Raji (cell line): ENCODE results near the gene STAU1.

ENCODE experiments used
- POLR2A ChIP-seq: IDR thresholded peaks from 2 replicates; pipeline ENCODE4 v1.6.1; 2011; ENCODE audit warnings: low read depth, low read length, control low read depth; ENCODE audit not compliant: insufficient read depth

The STAU1 gene

DNA sequence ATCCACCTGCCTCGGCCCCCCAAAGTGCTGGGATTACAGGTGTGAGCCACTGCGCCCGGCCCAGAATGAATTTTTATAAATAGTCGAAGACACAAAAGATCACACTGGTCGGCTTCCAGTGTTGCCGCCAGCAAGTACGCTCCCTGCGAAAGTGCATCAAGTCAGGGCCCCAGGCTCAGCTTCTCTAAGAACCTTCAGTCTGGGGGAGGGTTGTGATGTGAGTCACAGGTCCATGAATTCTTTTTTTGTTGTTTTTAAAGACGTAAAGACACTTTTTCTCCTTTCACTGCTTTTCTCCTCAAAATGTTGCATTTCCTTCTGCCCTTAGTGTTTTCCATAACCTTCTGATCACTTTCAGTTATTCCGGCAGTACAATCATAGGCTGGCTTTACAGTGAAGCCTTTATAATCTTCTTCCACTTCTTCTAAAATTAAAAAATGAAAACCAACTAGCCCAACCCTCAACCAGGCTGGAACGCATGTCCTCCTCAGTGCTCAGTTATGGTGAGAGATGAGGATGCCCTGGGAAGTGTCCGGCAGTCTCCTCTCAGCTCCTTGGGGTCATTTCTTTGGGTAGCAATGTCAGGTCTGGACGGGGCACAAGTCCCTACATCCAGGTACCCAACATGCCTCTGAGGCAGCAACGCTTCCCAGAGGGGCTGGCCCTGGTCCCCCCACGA is 75.4 kb downstream of the STAU1 start:
- TF ChIP-seq POLR2A: no peak

- TF ChIP-seq POLR2A: no peak
Measured at GRCh38 chr20:49110767-49111694, 77.1 kb downstream of the STAU1 start.

- TF ChIP-seq POLR2A: no peak
Measured at GRCh38 chr20:49106328-49106727, 81.8 kb downstream of the STAU1 start.

DNA sequence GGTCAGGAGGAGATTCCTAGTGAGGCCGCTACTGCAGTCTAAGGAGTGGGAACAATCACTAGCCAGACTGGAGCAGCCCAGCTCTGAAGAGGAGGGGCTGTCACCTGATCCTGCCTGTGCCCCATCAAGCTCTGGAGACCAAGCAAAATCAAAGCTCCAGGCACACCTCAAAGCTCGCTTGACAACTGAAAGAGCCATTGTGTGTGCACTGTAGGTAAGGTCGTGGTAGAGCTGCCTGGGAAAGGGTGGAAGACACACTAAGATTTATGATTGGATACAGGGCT is 83.8 kb downstream of the STAU1 start:
- TF ChIP-seq POLR2A: no peak

DNA sequence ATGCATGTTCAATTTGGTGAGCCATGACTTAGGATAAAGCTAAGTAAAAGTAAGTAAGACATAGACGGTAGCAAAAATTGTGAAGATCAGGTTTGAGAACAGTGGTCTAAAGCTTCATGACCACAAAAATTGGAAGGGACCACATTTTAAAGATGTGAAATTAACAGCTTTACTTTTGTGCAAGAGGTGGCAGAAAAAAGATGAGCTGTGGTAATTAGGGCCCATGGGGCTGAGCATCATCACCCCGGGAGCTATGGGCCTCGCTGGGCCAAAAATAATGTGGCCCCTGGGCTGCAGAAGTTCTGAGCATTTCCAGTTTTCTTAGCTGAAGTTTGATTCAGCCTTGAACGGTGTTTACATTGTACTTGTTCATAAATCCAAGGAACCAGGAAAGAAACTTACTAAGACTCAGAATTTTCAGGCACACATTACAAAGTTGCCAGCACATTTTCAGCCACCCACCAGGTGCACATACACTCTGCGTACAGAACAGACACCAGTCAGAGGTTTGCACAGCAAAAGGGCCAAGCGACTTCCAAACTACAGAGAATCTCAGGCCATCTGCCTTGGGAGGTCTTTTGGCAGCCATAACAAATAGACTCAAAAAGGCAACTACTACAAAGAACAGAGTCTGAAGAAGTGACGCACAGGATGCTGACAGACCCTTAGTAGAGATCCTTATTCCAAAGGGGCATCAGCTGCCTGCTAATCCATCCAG is 84.3 kb downstream of the STAU1 start:
- TF ChIP-seq POLR2A: no peak

- no peak for TF ChIP-seq POLR2A
Measured at GRCh38 chr20:49103019-49103418, 85.1 kb downstream of the STAU1 start.

DNA sequence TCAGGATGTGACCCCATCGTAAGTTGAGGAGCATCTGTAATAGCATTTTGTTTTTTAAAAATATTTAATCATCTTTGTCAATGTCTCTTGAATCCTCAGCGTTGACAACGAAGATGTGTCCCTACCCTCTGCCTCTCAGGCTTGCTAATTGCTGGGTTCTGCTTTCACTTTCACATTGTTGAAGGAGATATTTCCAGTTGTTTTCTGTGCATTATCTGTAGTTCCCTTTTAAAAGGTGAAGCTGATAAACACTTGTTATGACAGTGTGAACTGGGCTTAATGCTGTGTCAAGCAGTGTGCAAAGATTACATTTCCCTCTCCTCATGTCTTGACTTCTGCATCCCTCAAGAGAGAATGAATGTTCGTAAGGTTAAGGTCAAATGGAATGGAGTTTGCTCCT is 87.2 kb downstream of the STAU1 start:
- no peak for TF ChIP-seq POLR2A

GRCh38 chr20:49099011-49099410 is 89.1 kb downstream of the STAU1 start:
- no peak for TF ChIP-seq POLR2A

DNA sequence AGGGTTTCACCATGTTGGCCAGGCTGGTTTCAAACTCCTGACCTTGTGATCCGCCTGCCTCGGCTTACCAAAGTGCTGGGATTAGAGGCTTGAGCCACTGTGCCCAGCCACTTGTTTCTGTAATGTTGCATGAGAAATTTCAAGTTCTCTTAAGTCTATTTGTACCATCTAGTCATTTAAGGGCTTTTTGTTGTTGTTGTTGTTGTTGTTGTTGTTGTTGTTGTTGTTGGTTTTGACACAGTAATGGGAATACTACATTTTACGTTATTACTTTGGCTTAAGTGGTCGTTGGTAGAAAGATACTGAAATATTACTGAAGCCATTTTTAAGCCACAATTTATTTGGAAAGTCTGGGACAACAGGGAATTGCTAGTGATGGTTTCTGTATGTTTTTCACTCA is 90.0 kb downstream of the STAU1 start:
- no peak for TF ChIP-seq POLR2A

DNA sequence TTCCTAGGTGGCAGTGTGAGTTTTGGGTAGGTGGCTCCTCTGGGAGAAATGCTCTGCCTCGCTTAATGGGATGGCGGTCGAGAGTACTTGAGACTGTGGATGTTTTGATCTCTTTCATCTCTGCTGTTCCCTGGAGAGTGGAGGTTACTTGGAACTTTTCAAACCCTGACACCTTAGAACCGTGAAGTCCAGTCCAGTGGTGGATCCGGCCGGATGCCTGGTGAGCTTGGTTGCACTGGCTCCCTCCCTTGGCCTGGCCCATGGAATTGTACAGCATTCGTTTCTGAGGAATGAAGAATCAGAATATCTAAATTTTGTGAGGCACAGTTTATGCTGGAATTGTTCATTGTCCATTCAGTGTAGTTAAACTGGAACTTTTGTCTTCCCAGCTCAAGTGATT is 91.0 kb downstream of the STAU1 start:
- no peak for TF ChIP-seq POLR2A

DNA sequence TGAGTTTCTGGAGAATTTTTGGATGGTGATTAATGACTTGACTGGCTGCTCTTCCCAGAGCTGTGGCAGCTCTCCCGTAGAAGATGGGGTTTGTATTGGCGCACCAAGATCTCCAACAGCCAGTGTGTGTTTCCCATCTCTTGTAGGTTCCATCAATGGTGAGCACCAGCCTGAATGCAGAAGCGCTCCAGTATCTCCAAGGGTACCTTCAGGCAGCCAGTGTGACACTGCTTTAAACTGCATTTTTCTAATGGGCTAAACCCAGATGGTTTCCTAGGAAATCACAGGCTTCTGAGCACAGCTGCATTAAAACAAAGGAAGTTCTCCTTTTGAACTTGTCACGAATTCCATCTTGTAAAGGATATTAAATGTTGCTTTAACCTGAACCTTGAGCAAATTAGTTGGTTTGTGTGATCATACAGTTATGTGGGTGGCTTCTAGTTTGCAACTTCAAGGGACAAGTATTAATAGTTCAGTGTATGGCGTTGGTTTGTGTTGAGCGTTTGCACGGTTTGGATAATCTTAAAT is 91.9 kb downstream of the STAU1 start:
- no peak for TF ChIP-seq POLR2A

DNA sequence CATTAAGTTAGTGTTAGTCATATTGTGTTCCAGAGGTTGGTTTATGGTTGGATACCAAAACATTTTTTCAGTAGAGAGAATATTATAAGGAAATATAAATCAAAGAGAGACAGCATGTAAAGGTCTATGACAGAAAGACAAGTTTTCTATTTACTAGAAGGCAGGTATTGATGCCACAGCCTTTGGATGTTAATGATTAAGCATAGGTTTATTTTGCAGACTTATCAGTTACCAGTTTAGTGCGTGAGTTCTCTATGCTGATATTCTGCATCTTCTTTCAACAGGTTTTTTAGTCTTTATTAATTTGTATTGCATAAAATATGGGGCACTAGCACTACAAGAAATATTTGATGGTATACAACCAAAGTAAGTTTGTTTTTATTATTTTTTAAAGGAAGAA is 96.4 kb downstream of the STAU1 start:
- TF ChIP-seq POLR2A: no peak

- TF ChIP-seq POLR2A: no peak
Measured at GRCh38 chr20:49091104-49091503, 97.0 kb downstream of the STAU1 start.

GRCh38 chr20:49078310-49078709 is 109.8 kb downstream of the STAU1 start:
- TF ChIP-seq POLR2A: no peak

GRCh38 chr20:49074521-49074920 is 113.6 kb downstream of the STAU1 start:
- no peak for TF ChIP-seq POLR2A
